ENCODE results near the gene LRBA.

DNA sequence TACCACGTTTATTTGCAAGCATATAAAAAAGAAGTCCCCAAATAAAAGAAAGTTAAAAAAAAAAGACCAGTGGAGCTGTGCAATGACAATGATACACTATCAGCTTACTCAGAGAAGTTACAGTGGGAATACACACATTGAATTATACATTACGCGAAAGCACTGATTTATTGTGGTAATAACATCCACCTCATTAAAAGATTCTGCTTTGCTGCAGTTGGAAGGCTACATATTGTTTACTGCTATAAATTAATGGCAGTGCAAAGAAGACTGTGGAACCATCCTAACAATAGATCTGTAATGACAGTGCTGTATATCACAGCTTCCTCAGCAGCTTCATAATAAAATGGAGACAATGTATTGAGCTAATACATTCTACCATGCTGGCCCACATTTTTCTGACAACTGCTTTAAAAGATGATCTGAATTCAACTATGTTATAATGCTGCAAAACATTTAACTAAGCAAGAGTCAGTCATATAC, 575.6 kb downstream of the LRBA start:
- TF ChIP-seq, protein P1, sequence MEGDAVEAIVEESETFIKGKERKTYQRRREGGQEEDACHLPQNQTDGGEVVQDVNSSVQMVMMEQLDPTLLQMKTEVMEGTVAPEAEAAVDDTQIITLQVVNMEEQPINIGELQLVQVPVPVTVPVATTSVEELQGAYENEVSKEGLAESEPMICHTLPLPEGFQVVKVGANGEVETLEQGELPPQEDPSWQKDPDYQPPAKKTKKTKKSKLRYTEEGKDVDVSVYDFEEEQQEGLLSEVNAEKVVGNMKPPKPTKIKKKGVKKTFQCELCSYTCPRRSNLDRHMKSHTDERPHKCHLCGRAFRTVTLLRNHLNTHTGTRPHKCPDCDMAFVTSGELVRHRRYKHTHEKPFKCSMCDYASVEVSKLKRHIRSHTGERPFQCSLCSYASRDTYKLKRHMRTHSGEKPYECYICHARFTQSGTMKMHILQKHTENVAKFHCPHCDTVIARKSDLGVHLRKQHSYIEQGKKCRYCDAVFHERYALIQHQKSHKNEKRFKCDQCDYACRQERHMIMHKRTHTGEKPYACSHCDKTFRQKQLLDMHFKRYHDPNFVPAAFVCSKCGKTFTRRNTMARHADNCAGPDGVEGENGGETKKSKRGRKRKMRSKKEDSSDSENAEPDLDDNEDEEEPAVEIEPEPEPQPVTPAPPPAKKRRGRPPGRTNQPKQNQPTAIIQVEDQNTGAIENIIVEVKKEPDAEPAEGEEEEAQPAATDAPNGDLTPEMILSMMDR (IDR thresholded peaks at IDR 0.05) = no peak
- no peak for TF ChIP-seq POLR2A (IDR thresholded peaks at IDR 0.05)

All from body of pancreas (tissue), 4 donors.